ENCODE results near the gene HOXA13.

DNA sequence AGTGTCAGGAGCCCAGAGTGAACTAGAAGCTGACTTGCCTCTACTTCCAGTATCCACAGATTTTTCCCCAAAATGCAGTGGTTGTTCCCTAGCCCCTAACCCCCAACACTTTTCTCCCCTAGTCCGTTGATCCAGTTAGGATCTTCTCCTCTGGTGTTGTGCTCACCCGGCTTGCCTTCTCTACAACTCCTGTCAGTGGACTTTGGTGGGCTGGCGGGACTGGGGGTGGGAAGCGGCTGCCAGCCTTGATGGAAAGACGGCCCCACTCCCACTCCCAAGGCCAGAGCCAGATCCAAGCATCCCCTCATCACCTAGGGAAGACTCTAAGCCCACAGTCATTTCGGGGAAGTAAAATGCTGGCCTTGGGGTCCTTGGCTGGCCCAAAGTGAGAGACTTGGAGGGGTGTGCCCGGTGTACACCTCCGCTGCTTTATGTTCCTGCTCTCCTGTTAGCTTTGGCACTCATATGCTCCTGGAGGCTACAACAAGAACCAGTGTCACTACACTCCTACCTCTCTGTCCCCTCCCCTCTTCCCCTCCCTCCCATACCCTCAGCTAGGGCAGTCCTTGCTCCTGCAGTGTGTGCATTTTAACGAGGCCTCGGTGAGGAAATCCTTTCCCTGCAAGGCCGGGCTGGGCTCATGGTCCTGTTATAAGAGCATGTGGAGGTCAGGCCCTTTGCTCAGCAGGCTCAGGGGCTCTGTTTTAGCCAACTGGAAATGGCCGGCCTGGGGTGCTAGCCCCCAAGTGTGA is 24.8 kb downstream of the HOXA13 start:
- no peak for TF ChIP-seq ZNF274 (IDR thresholded peaks at IDR 0.05; ENCODE audit: low read depth, low read length)
- no peak for TF ChIP-seq SUZ12 (IDR thresholded peaks at IDR 0.05; ENCODE audit: extremely low read depth, insufficient read depth, insufficient read length)
